NOMO-1 (cell line): ENCODE data around the gene KRT82.
"Not testable (repeated sequence)": the region's sequence is repeated elsewhere in the genome, so short reads cannot be mapped to it uniquely, and the experiment has no call there.

Experiments used
- DNase-seq, 2 experiments: peaks; one replicate each; lab custom pipeline; 2025; ENCODE audit not compliant: unreplicated experiment in 2 of 2; lab: John Stamatoyannopoulos, UW

The KRT82 gene

DNA sequence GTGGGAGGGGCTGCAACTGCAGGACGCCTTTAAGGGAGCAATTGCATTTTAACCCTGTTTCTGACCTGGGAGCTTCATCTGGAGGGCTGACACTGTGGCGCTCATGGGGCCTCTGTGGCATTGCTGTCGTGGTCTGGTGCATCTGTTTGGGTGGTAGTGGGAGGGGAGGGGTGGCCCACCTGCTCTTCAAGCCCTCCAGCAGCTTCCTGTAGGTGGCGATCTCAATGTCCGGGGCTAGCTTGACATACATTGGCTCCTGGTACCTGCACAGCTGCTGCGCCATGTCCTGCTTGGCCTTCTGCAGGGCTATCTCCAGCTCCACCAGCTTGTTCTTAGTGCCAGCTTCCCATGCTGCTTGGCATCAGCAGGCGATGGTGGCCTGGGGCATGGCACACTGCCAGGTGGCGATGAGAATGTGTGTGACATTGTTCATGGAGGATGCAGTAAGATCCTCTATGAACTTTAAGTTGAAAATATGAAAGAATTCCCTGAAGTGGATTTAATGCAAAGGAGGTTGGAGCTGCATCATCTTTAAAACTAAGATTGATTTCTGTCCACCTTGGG, 7.7 kb upstream of the KRT82 start:
- no peak for DNase-seq

DNA sequence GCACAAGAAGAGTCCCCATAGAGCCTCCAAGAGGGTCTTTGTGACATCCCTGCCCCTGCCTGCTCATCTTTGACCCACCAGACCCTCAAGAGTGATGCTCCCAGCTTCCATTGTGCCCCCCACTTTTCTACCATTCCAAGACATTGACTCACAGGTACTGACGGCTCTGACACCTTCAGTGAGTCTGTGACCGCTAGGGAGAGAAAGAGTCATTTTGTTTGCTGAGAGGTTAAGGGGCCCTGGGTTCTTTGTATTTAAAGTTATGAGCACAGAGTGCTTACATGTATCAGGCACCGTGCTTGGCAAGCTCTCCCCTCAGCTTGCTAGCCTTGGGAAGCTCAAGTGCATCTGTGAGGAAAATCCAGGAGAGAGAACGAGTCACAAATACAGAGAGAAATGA, 7.1 kb upstream of the KRT82 start:
- no peak for DNase-seq

DNA sequence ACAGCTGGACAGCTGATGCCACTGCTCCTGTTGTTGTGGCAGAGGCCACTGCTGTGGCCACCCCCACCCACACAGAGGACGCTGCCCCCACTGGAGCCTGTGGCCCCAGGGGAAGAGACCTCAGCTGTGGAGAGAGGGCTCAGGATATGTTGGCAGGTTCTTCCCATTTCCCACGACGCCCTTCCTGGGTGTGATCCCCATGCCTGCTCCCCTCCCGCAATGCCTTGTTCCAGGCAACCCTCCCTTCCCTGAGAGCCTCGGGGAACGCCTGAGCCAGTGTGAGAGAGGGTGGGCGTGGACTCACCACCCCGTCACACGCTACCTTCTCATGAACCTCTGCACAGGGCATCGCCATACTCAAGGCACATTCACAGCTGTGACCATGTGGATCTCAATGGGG, 5.7 kb upstream of the KRT82 start:
- DNase-seq: no peak

DNA sequence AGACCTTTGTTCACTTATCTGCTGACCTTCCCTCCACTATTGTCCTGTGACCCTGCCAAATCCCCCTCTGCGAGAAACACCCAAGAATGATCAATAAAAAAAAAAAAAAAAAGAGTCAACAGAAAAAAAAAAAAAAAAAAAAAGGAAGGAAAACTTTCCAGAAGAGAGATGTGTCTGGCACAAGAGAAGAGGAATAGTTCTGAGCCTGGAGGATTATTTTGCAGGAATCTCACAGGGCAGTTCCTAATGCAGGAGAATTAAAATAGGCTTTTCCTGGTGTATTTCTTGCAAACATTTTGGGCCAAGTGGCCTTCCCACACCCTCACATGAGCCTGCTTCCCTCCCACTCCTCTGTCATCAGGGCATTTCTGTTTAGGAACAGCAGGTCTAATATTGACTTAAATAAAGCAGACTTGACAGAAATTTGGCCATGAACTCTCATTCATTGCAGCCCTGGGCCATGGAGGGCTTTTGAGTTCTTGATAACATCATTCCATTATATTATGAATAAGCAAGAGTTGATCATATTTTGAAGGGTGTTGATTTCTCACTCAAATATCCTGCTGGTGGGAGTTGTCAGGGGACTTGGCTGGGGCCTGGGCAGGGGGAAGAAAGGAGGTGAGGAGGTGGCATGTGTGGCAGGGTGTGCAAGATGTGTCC, 4.6 kb upstream of the KRT82 start:
- not testable (repeated sequence) for DNase-seq

DNA sequence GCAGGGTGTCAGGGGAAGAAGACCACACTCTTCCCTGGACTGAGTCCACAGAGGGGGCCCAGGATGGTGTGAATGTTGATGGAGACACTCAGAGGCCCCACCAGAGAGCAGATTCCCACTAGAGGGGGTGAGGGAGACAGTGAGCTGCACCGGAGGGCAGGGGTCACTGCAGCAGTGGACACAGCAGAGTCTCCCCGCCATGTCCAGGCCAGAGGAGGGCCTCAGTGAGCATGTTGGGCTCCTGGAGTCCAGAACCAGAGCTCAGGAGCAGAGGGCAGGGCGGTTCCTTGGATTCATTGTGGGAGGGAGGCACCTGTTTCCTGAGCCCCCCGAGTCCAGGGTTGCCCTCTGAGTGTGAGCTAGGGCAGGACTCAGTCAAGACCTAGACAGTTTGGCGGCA, 1.8 kb upstream of the KRT82 start:
- no peak for DNase-seq

DNA sequence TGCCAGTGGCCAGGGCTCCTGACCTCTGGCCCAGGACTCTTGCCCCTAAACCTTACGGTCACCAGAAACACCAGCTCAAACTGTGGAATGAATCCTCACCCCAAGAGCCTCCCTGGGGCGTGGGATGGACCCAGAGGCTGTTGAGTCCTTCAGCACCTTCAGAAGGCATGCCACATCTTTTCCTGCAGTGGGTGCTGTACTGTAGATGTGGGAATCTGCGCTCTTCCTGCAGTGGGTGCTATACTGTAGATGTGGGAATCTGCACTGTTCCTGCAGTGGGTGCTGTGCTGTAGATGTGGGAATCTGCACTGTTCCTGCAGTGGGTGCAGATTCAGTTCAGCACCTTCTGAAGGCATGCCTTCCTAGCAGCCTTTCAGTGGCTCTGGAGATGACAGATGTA, 1.2 kb downstream of the KRT82 start:
- DNase-seq: no peak

DNA sequence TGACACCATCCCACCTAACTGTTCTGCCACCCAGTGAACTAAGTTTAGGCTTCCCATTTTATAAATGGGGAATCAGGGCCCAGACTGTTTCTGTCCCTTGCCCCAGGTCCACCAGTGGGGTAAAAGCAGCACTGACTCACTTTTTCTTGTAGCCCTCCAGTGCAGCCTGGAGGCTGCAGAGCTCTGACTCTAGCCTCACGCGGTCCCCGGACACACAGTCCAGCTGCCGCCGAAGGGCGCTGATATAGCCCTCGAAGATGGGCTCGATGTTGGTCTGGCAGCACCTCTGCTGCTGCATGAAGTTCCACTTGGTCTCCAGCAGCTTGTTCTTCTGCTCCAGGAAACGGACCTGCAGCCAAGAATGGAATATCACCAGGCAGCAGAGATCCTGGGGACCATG, 2.6 kb downstream of the KRT82 start:
- DNase-seq: no peak

DNA sequence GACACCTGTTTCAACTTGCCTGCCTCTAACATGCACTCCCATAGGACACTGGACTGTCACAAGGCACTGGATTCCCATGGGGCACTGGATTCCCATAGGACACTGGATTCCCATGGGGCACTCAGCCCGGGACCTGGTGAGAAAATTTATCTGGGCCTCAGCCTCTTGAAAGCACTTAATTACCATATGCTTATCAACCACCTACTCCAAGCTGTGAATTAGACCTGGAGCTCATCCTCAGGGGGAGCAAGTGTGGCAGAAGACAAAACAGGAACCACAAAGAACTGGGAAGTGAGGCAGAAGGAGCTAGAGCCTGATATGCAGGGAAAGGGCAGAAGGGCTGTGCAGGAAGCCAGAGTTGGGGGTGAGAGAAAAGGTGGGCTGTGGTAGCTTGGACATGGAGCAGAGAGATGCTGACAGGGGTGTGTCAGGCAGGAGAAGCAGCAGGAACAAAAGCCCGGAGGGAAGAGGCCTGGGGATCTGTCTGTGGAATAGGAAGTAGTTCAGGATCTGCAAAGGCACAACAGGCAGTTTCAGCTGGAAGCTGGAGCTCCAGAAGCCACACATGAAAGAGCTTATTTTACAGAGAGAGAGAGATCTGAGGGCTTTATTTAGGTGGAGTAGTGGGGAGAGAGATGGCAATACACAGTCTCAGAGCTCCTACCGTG, 3.1 kb downstream of the KRT82 start:
- no peak for DNase-seq

DNA sequence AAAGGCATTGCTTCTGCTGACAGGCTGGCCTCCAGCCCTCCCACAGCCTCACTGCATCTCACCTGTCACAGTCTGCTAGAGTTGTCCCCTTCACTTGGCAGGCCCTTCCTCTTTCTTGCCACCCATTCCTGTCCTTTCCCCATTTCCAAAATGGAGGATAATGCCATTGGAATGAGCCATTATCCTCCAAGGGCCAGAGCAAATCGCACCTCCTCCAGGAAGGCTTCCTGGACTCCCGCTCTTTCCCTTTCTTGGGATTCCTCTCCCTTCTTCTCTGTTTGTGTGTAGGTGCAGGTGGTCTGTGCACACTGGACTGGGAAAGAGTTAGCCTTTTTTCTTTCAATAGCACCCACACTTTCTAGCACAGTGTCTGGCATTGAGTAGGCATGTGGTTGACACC, 3.8 kb downstream of the KRT82 start:
- no peak for DNase-seq

DNA sequence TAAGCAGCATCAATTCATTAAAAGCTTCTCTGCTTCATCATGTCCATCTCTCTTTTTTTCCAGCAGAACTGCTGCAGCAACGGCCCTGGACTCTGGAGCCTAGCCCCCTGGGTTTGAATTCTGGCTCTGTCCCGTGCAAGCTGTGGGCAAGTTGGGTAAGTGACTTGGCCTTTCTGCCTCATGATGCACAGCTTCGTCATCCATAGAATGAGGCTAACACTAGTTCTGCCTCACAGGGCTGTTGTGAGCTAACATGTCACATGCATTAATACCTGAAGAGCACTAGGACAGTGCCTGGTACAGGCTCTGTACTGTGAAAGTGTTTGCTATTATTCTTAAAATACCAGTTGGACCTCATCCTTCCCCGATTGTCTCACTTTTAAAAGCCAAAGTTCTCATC, 4.2 kb downstream of the KRT82 start:
- no peak for DNase-seq

DNA sequence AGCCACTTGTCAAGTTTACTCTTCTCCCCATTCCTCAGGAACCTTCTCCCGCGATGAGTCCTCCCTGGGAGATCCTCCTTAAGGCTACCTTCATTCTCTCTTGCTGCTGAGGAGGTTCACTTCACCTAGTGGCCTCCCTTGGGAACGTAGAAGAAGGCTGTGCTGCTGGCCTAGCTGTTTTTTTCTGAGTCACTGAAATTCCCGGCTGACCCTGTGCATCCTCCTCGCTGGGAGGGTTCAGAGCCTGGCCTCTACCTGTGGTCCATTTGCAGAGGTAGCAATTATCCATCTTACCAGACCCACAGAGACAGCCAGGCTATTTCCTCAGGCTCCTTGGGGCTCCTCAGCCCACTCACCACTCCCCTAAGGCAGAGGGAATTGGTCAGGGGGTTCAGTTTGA, 4.6 kb downstream of the KRT82 start:
- no peak for DNase-seq

DNA sequence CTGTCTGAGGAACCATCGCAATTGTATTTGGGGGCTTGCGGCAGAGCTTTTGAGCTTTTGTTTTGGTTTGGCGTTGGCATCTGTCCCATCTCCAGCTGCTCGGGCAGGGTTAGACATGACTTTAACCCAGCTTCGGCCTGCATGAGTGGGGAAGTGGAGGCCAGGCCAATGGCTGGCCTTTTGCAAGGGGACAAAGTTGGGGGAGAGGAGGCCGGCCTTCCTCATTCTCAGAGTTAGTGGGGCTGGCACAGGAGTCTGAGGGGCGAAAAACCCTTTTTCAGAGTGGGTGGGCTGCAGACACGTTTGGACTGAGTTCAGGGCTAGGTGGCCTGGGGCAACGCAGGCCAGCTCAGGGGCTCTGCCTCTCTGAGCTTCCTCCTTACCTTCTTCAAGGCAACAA, 5.2 kb downstream of the KRT82 start:
- no peak for DNase-seq

DNA sequence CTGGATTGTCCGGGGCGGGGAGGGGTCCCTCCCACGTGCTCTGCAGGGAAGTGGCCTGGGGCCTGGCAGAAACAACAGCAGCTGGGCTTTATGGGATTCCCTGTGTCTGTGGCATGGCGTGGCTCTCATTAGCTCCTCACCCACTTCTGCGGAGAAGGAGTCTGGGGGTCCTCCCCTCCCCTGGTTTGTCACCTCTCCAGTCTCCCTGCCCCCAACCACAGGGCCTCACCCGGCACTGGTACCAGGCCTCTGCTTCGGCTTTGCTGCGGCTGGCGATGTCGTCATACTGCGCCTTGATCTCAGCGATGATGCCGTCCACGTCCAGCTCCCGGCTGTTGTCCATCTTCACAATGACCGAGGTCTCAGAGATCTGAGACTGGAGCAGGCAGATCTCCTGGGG, 6.4 kb downstream of the KRT82 start:
- no peak for DNase-seq

DNA sequence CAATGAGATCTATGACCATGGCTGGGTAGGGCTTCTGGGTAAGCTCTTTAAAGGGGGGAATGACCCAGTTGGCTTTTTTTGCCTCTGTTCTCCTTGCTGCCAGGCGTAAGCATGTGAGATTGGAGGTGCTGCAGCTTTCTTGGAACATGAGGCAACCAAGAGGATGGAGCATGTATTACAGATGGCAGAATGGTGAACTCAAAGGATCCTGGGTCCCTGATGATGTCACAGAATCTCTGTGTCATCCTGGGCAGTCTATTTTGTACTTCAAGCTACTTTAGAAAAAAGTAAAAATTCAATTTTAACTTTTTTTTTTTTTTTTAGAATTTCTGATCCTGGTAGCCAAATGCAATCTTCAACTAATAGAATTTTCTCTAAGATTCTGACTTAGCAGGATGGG, 8.0 kb downstream of the KRT82 start:
- DNase-seq: no peak

DNA sequence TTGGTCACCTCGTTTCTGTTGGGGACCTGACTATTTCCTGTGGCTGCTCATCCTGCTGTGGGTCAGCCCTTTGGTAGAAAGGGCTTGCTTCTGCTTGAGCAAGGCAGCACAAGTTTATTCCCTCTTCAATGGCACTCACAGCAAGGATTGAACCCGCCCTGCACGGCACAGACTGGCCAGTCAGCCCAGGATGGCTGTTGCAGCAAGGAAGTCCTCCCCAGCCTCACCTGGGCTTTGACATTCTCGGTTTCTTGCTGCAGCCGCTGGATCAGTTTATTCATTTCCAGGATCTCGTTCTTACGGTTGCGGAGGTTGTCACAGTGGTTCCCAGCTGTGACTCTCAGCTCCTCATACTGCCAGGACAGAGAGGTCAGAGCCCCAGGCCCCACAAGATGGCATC, 9.5 kb downstream of the KRT82 start:
- DNase-seq: no peak

DNA sequence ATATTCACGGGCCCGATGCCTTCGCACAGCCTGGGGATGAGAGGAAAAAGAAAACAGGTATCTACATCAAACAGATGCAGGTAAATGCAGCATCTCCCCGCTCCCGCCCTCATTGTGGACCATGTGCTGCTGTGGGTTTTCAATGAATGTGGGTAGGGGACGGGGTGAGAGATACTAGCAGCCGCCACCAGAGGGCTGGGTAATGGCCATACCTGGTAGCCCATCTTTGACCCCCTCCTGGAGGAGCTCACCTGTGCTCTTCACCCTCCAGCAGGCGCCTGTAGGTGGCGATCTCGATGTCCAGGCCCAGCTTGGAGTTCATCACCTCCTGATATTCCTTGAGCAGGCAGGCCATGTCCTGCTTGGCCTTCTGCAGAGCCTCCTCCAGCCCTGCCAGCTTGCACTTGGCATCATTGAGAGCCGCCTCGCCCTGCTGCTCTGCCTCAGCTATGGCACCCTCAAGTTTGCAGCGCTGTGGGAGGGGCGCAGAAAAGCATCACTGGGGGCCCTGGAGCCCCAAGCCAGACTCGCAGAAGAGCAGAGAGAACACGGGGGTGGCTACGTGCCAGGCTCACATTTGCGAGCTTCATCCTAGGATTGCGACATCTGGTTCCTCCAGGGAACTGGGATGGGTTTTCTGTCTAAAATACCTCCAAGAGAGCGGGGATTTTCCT, 10.2 kb downstream of the KRT82 start:
- DNase-seq: no peak

DNA sequence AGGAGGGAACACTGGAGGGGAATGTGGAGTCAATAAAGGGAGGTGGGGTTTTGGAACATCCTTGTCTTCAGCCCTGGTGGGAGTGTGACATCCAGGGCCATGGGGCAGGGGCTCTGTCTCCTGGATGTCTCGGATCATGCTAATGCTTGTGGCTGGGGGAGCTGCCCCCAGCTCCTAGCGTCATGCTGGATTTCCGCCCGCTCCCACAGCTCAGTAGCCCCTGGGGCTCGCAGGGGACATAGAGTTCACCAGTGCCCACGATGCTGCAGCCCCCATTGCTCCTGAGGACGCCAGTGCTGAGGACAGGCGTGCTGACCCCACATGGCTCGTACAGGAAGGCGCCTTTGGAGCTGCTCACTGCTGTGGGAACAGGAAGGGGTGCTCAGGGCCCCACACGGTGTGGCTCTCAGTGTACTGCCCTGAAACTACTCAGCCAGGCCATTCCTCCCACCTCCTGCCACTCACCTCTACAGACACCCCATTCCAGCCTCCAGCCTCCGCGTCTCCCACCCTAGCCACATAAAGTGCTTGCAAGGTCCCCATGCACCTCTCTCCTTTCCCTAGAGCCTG, 11.2 kb downstream of the KRT82 start:
- DNase-seq: no peak

DNA sequence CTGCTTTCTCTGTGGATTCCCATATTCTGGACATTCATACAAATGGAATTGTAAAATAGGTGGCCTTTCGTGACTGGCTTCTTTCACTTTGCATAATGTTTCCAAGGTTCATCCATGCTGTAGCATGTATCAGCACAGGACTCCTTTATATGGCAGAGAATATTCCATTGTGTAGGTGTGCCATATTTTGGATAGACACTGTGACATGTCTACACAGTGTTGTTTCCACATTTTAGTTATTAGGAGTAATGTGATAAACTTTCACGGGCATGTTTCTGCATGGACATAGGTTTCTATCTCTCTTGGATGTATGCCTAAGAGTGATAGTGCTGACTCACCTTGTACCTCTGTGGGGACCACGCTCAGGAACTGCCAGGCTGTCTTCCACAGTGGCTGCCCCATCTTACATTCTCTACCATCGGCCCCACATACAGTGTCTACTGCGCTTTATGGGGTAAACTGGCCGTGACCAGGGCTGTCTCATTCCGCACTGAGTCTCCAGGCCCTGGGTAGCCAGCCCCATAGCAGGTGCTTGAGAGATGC, 13.6 kb downstream of the KRT82 start:
- no peak for DNase-seq

DNA sequence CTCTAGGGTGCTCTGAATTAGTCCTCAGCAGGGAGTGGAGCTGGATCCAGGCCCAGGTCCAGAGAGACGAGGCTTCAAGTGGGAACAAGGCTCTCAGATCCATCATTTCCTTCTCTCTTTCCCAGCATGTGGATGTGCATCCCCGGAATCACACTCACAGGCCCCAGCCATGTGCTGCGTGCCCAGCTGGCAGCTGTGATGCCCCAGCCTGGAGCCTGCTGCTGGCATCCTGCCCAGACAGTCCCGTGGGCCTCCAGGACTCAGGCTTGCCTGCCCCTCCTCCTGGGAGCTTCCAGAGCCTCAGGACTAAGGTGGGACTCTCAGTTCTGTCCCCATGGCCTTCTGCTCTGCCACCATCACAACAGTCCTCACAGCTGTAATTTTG, 14.5 kb downstream of the KRT82 start:
- DNase-seq: no peak

DNA sequence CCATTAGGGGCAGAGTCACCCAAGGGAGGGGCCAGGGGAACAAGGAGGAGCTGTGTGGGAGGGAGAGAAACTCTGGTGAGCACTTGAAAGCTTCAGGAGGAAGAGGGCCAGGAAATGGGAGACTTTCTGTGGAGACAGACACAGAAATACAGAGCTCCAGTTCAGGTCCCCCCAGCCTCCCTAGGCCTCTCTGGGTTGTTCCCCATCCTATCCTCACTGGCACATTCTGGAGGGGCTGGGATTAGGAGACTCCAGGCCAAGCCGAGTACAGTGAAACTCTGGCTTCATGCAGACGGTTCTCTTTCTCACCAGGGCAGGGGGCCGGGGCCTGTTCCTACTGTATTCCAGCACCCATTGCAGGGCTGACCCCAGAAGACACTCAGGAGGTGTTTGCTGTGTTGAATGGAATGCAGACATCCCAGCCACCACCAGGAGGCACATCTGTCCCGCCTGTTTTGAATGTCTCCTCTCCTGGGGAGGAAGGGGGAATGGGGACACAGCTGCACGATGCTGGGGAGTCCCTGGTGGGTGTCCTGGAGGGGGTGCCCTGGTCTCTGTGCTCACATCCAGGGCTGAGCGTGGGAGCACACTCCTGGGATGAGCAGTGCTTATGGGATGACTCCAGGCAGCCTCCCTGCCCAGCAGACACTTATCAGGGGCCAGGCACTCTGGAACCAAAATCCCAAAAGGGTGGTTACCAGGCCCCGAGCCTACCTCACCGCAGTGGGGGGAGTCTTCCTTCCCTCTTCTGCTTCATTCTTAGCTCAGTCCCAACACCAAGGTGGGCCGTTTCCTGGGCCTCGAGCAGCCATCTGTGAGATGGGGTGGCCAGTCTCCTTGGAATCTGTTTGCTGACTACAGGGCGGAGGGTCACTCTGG, 15.2 kb downstream of the KRT82 start:
- DNase-seq: no peak
